ENCODE results near the gene ZBTB4. TPM values are rescaled to one million over a fixed set of nuclear protein-coding genes. Genes with fewer than 3 reads are reported as not detected.

ZBTB4 gene
- total and polyA plus RNA-seq, 5 donors: 41.7 to 86.2 (median 81.4) TPM

- 60% methylated on average over 5 of the region's 5 CpGs for WGBS
- ATAC-seq (no peak), DNase-seq (no peak)
- intact Hi-C loops (cut with DNase I): loop anchor here in 1 of 4 donors (5.0 kb wide), 1 partner anchor 52 kb away; the partner anchor contains the start of gene SENP3
- H3K9me3 ChIP-seq (ENCODE audit: control insufficient read depth, low read length): no peaks in the 10 kb centered on the region
- no peak overlapping the region for H3K27ac ChIP-seq (ENCODE audit: low read length)
- H3K27me3 ChIP-seq (ENCODE audit: control insufficient read depth, insufficient read depth): no peaks in the 10 kb centered on the region
- H3K4me3 ChIP-seq (ENCODE audit: low read length): no peak overlapping the region
- H3K4me1 ChIP-seq (ENCODE audit: control insufficient read depth, insufficient read depth, low read length): no peaks in the 10 kb centered on the region
Measured at GRCh38 chr17:7509937-7510336, 30.5 kb upstream of the ZBTB4 start.

GRCh38 chr17:7508846-7509245 lies 29.4 kb upstream of the ZBTB4 start:
- Histone ChIP-seq H3K27me3 (ENCODE audit: control insufficient read depth, insufficient read depth) (no peaks in the 10 kb centered on the region), H3K4me1 (ENCODE audit: control insufficient read depth, insufficient read depth, low read length) (no peaks in the 10 kb centered on the region), H3K27ac (ENCODE audit: low read length) (no peak overlapping the region), H3K9me3 (ENCODE audit: control insufficient read depth, low read length) (no peaks in the 10 kb centered on the region), H3K4me3 (ENCODE audit: low read length) (no peak overlapping the region)
- WGBS: 87% methylated on average over 9 of the region's 9 CpGs
- DNase-seq (no peak), ATAC-seq (no peak)
- intact Hi-C loops (cut with DNase I): no loop called here

GRCh38 chr17:7508145-7508544 lies 28.7 kb upstream of the ZBTB4 start:
- Histone ChIP-seq H3K27me3 (ENCODE audit: control insufficient read depth, insufficient read depth) (no peaks in the 10 kb centered on the region), H3K4me3 (ENCODE audit: low read length) (no peak overlapping the region), H3K9me3 (ENCODE audit: control insufficient read depth, low read length) (no peaks in the 10 kb centered on the region), H3K4me1 (ENCODE audit: control insufficient read depth, insufficient read depth, low read length) (no peaks in the 10 kb centered on the region), H3K27ac (ENCODE audit: low read length) (no peak overlapping the region)
- WGBS: 84% methylated on average over 11 of the region's 11 CpGs
- intact Hi-C loops (cut with DNase I): no loop called here
- no peak for DNase-seq
- no peak for ATAC-seq

GRCh38 chr17:7503521-7503920 lies 24.1 kb upstream of the ZBTB4 start:
- DNase-seq (no peak), ATAC-seq (no peak)
- intact Hi-C loops (cut with DNase I): no loop called here
- H3K27ac ChIP-seq (ENCODE audit: low read length): no peak overlapping the region
- H3K4me1 ChIP-seq (ENCODE audit: control insufficient read depth, insufficient read depth, low read length): no peaks in the 10 kb centered on the region
- H3K9me3 ChIP-seq (ENCODE audit: control insufficient read depth, low read length): no peaks in the 10 kb centered on the region
- no peak overlapping the region for H3K4me3 ChIP-seq (ENCODE audit: low read length)
- WGBS: 94% methylated on average over 8 of the region's 8 CpGs
- no peaks in the 10 kb centered on the region for H3K27me3 ChIP-seq (ENCODE audit: control insufficient read depth, insufficient read depth)

- no peak for DNase-seq
- intact Hi-C loops (cut with DNase I): no loop called here
- Histone ChIP-seq H3K9me3 (ENCODE audit: control insufficient read depth, low read length) (no peaks in the 10 kb centered on the region), H3K27ac (ENCODE audit: low read length) (no peak overlapping the region), H3K4me3 (ENCODE audit: low read length) (no peak overlapping the region), H3K27me3 (ENCODE audit: control insufficient read depth, insufficient read depth) (no peaks in the 10 kb centered on the region), H3K4me1 (ENCODE audit: control insufficient read depth, insufficient read depth, low read length) (no peaks in the 10 kb centered on the region)
- no peak for ATAC-seq
- 85% methylated on average over 14 of the region's 14 CpGs for WGBS
Measured at GRCh38 chr17:7502987-7503386, 23.6 kb upstream of the ZBTB4 start.

- Histone ChIP-seq H3K4me3 (ENCODE audit: low read length) (no peak overlapping the region), H3K9me3 (ENCODE audit: control insufficient read depth, low read length) (no peaks in the 10 kb centered on the region), H3K27me3 (ENCODE audit: control insufficient read depth, insufficient read depth) (no peaks in the 10 kb centered on the region), H3K4me1 (ENCODE audit: control insufficient read depth, insufficient read depth, low read length) (no peaks in the 10 kb centered on the region), H3K27ac (ENCODE audit: low read length) (no peak overlapping the region)
- intact Hi-C loops (cut with DNase I): no loop called here
- DNase-seq: no peak
- WGBS: 91% methylated on average over 20 of the region's 20 CpGs
- peak in 1 of 2 donors; percentile 7 for ATAC-seq
Measured at GRCh38 chr17:7502171-7502847, 22.9 kb upstream of the ZBTB4 start.

GRCh38 chr17:7501729-7502128 lies 22.3 kb upstream of the ZBTB4 start:
- WGBS: 83% methylated on average over 14 of the region's 14 CpGs
- no peak overlapping the region for H3K4me3 ChIP-seq (ENCODE audit: low read length)
- H3K9me3 ChIP-seq (ENCODE audit: control insufficient read depth, low read length): no peaks in the 10 kb centered on the region
- H3K27ac ChIP-seq (ENCODE audit: low read length): no peak overlapping the region
- no peaks in the 10 kb centered on the region for H3K4me1 ChIP-seq (ENCODE audit: control insufficient read depth, insufficient read depth, low read length)
- no peak for ATAC-seq
- DNase-seq: no peak
- no peaks in the 10 kb centered on the region for H3K27me3 ChIP-seq (ENCODE audit: control insufficient read depth, insufficient read depth)
- intact Hi-C loops (cut with DNase I): no loop called here

GRCh38 chr17:7499161-7499560 lies 19.7 kb upstream of the ZBTB4 start:
- no peaks in the 10 kb centered on the region for H3K27me3 ChIP-seq (ENCODE audit: control insufficient read depth, insufficient read depth)
- no peak for ATAC-seq
- peaks cover 2% of the 10 kb centered on the region for H3K4me1 ChIP-seq (ENCODE audit: control insufficient read depth, insufficient read depth, low read length)
- no peak for DNase-seq
- no peak overlapping the region for H3K4me3 ChIP-seq (ENCODE audit: low read length)
- intact Hi-C loops (cut with DNase I): no loop called here
- no peaks in the 10 kb centered on the region for H3K9me3 ChIP-seq (ENCODE audit: control insufficient read depth, low read length)
- 87% methylated on average over 11 of the region's 11 CpGs for WGBS
- no peak overlapping the region for H3K27ac ChIP-seq (ENCODE audit: low read length)

- H3K4me3 ChIP-seq (ENCODE audit: low read length): no peak overlapping the region
- intact Hi-C loops (cut with DNase I): no loop called here
- WGBS: 90% methylated on average over 14 of the region's 14 CpGs
- H3K4me1 ChIP-seq (ENCODE audit: control insufficient read depth, insufficient read depth, low read length): peaks cover 5% of the 10 kb centered on the region
- H3K27ac ChIP-seq (ENCODE audit: low read length): no peak overlapping the region
- H3K27me3 ChIP-seq (ENCODE audit: control insufficient read depth, insufficient read depth): no peaks in the 10 kb centered on the region
- ATAC-seq: no peak
- DNase-seq: no peak
- H3K9me3 ChIP-seq (ENCODE audit: control insufficient read depth, low read length): no peaks in the 10 kb centered on the region
Measured at GRCh38 chr17:7497636-7498035, 18.2 kb upstream of the ZBTB4 start.

GRCh38 chr17:7497228-7497627 lies 17.8 kb upstream of the ZBTB4 start:
- 72% methylated on average over 10 of the region's 10 CpGs for WGBS
- intact Hi-C loops (cut with DNase I): no loop called here
- Histone ChIP-seq H3K27me3 (ENCODE audit: control insufficient read depth, insufficient read depth) (no peaks in the 10 kb centered on the region), H3K4me3 (ENCODE audit: low read length) (no peak overlapping the region), H3K9me3 (ENCODE audit: control insufficient read depth, low read length) (no peaks in the 10 kb centered on the region), H3K4me1 (ENCODE audit: control insufficient read depth, insufficient read depth, low read length) (peaks cover 5% of the 10 kb centered on the region), H3K27ac (ENCODE audit: low read length) (peak overlapping the region; percentile 25)
- DNase-seq (peak in 2 of 3 donors; percentile 55), ATAC-seq (peak; percentile 23 to 80)

- no peak overlapping the region for H3K4me3 ChIP-seq (ENCODE audit: low read length)
- peak in 2 of 3 donors; percentile 48 to 74 for DNase-seq
Measured at GRCh38 chr17:7496470-7497183, 17.2 kb upstream of the ZBTB4 start.

More at GRCh38 chr17:7496470-7497183, 17.2 kb upstream of the ZBTB4 start:
- no peaks in the 10 kb centered on the region for H3K27me3 ChIP-seq (ENCODE audit: control insufficient read depth, insufficient read depth)
- H3K4me1 ChIP-seq (ENCODE audit: control insufficient read depth, insufficient read depth, low read length): peaks cover 5% of the 10 kb centered on the region
- H3K9me3 ChIP-seq (ENCODE audit: control insufficient read depth, low read length): no peaks in the 10 kb centered on the region
- H3K27ac ChIP-seq (ENCODE audit: low read length): peak overlapping the region; percentile 49
- WGBS: 71% methylated on average over 20 of the region's 20 CpGs
- peak; percentile 61 to 89 for ATAC-seq
- intact Hi-C loops (cut with DNase I): no loop called here
